ENCODE measurements around the gene CSDE1. TPM values are rescaled to one million over a fixed set of nuclear protein-coding genes. Genes with fewer than 3 reads are reported as not detected.

Gene CSDE1
- polyA plus RNA-seq, 1 of the 3 experiments (the other 2 are of a cell fraction), result 151 TPM

DNA sequence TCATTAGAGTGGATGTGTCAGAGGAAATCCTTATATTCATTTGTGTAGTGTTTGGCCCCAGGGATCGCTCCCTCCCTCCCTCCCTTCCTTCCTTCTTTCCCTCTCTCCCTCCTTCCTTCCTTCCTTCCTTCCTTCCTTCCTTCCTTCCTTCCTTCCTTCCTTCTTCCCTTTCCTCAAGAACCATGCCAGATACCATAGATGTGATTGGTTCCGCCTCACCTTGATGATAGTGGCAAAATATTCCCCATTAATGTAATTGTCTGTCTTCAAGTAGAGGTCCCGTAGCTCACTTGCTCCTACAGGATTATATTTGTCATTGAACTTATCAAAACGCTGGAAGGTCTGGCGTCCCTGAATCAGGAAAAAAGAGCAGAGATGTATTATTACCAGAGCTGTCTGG lies 80.1 kb downstream of the CSDE1 start (continued):
- TF ChIP-seq, protein P1, sequence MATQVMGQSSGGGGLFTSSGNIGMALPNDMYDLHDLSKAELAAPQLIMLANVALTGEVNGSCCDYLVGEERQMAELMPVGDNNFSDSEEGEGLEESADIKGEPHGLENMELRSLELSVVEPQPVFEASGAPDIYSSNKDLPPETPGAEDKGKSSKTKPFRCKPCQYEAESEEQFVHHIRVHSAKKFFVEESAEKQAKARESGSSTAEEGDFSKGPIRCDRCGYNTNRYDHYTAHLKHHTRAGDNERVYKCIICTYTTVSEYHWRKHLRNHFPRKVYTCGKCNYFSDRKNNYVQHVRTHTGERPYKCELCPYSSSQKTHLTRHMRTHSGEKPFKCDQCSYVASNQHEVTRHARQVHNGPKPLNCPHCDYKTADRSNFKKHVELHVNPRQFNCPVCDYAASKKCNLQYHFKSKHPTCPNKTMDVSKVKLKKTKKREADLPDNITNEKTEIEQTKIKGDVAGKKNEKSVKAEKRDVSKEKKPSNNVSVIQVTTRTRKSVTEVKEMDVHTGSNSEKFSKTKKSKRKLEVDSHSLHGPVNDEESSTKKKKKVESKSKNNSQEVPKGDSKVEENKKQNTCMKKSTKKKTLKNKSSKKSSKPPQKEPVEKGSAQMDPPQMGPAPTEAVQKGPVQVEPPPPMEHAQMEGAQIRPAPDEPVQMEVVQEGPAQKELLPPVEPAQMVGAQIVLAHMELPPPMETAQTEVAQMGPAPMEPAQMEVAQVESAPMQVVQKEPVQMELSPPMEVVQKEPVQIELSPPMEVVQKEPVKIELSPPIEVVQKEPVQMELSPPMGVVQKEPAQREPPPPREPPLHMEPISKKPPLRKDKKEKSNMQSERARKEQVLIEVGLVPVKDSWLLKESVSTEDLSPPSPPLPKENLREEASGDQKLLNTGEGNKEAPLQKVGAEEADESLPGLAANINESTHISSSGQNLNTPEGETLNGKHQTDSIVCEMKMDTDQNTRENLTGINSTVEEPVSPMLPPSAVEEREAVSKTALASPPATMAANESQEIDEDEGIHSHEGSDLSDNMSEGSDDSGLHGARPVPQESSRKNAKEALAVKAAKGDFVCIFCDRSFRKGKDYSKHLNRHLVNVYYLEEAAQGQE (IDR thresholded peaks at IDR 0.05; ENCODE audit: low read depth, low read length), result no peak
- TF ChIP-seq ELF1 (IDR thresholded peaks at IDR 0.05), result no peak
- TF ChIP-seq FOXM1 (IDR thresholded peaks at IDR 0.05; ENCODE audit: low read depth), result no peak
- TF ChIP-seq, protein P2, sequence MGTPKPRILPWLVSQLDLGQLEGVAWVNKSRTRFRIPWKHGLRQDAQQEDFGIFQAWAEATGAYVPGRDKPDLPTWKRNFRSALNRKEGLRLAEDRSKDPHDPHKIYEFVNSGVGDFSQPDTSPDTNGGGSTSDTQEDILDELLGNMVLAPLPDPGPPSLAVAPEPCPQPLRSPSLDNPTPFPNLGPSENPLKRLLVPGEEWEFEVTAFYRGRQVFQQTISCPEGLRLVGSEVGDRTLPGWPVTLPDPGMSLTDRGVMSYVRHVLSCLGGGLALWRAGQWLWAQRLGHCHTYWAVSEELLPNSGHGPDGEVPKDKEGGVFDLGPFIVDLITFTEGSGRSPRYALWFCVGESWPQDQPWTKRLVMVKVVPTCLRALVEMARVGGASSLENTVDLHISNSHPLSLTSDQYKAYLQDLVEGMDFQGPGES (IDR thresholded peaks at IDR 0.05; ENCODE audit: low read depth, low read length), result no peak
- TF ChIP-seq USF2 (IDR thresholded peaks at IDR 0.05; ENCODE audit: borderline replicate concordance, low read depth, low read length), result no peak
- no peak for TF ChIP-seq POLR2AphosphoS5 (IDR thresholded peaks at IDR 0.05; ENCODE audit: low read depth, low read length)
- TF ChIP-seq NRF1 (IDR thresholded peaks at IDR 0.05; ENCODE audit: low read depth, low read length), result no peak
- TF ChIP-seq NFIC (IDR thresholded peaks at IDR 0.05; ENCODE audit: borderline replicate concordance), result no peak
- no peak for TF ChIP-seq JUND (IDR thresholded peaks at IDR 0.05)
- TF ChIP-seq, protein P3, sequence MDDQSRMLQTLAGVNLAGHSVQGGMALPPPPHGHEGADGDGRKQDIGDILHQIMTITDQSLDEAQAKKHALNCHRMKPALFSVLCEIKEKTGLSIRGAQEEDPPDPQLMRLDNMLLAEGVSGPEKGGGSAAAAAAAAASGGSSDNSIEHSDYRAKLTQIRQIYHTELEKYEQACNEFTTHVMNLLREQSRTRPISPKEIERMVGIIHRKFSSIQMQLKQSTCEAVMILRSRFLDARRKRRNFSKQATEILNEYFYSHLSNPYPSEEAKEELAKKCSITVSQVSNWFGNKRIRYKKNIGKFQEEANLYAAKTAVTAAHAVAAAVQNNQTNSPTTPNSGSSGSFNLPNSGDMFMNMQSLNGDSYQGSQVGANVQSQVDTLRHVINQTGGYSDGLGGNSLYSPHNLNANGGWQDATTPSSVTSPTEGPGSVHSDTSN (IDR thresholded peaks at IDR 0.05), result no peak
- TF ChIP-seq RAD21 (IDR thresholded peaks at IDR 0.05; ENCODE audit: low read length), result no peak
- TF ChIP-seq MXI1 (IDR thresholded peaks at IDR 0.05; ENCODE audit: low read depth, low read length), result no peak

DNA sequence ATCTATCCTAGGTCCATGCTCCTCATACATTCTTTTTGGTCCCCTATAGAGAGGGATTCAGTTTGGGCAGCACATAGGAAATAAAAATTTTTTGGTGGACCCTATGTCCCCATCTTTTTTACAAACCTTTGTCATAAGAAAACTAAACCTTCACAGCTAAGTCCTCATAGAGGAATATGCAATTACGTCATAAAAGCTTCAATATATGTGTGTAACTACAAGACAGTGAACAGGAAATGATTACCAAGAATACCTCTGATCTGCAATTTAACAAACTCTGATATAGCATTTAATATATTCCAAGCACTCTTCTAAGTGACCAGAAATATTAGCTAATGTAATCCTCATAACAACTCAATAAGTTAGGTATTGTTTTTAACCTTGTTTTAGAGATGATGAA lies 81.7 kb downstream of the CSDE1 start:
- Histone ChIP-seq H3K9me2 (no peaks in the 10 kb centered on the region), H3K4me3 (ENCODE audit: low read depth in 2 of 2, low read length in 1 of 2) (no peak overlapping the region), H3K27me3 (ENCODE audit: insufficient read depth) (peaks cover 56% of the 10 kb centered on the region), H3K36me3 (replicated peaks in 1 of 2; ENCODE audit: control insufficient read depth in 1 of 2, insufficient read depth in 2 of 2, low read length in 1 of 2) (no peaks in the 10 kb centered on the region), H4K20me1 (ENCODE audit: insufficient read depth) (no peaks in the 10 kb centered on the region), H3K4me1 (ENCODE audit: control insufficient read depth in 1 of 2, insufficient read depth in 2 of 2, low read depth in 1 of 2, low read length in 1 of 2) (no peaks in the 10 kb centered on the region), H3K9ac (no peak overlapping the region), H3K4me2 (no peak overlapping the region), H3K9me3 (no peaks in the 10 kb centered on the region), H2AFZ (ENCODE audit: low read depth) (no peak overlapping the region), H3F3A (replicated peaks; ENCODE audit: insufficient read depth) (no peaks in the 10 kb centered on the region), H3K27ac (ENCODE audit: low read depth in 2 of 2, low read length in 1 of 2) (no peak overlapping the region), H3K79me2 (ENCODE audit: insufficient read depth) (no peaks in the 10 kb centered on the region)
- WGBS (ENCODE audit: low lambda C conversion rate), result 3% methylated on average over 1 of the region's 1 CpG
- TF ChIP-seq, protein P3 (IDR thresholded peaks at IDR 0.05), result no peak
- TF ChIP-seq SMC3 (IDR thresholded peaks at IDR 0.05; ENCODE audit: low read depth, low read length) (no peak), TCF12 (IDR thresholded peaks at IDR 0.05) (no peak), NRF1 (IDR thresholded peaks at IDR 0.05; ENCODE audit: low read depth, low read length) (no peak), GATA2 (CRISPR knock-in tag; IDR thresholded peaks at IDR 0.05) (no peak), GABPA (IDR thresholded peaks at IDR 0.05; ENCODE audit: low read depth) (no peak), RFX5 (IDR thresholded peaks at IDR 0.05; ENCODE audit: low read length) (no peak), CHD2 (IDR thresholded peaks at IDR 0.05; ENCODE audit: low read length, partially characterized antibody) (no peak), ELF1 (IDR thresholded peaks at IDR 0.05) (no peak), MEF2A (IDR thresholded peaks at IDR 0.05; ENCODE audit: borderline replicate concordance, low read depth) (no peak)
- CTCF ChIA-PET, result interaction anchor here (1.5 kb wide), 1 partner anchor 14 kb away, joined by 4 read pairs; no protein-coding TSS in a partner anchor
- DNase-seq, result no peak
- POLR2A ChIA-PET, result no interaction called here

All from SK-N-SH (cell line).